HG02840 (cell line): Measurements from ENCODE around the gene RPL26.

Source experiments
- ATAC-seq: cut with Tn5 transposase; IDR thresholded peaks from one replicate; pipeline ENCODE4 v1.9.1; 2021; ENCODE audit warnings: mild to moderate bottlenecking, moderate library complexity, moderate number of reproducible peaks; ENCODE audit not compliant: unreplicated experiment, low FRiP score

RPL26 gene

GRCh38 chr17:8383143-8383822 lies at the start of gene RPL26:
TSS of gene RPL26 (minus strand) at chr17:8383193. CDS start at chr17:8382310, 883 bp downstream.
- peak; percentile 92 for ATAC-seq

GRCh38 chr17:8430966-8431365 lies 48.0 kb upstream of the RPL26 start:
- no peak for ATAC-seq

GRCh38 chr17:8426802-8427201 lies 43.8 kb upstream of the RPL26 start:
- ATAC-seq = no peak

GRCh38 chr17:8426094-8426720 lies 43.2 kb upstream of the RPL26 start:
- ATAC-seq = no peak

GRCh38 chr17:8421571-8421970 lies 38.6 kb upstream of the RPL26 start:
- no peak for ATAC-seq

GRCh38 chr17:8420041-8420934 lies 37.3 kb upstream of the RPL26 start:
- no peak for ATAC-seq

- no peak for ATAC-seq
Observed at GRCh38 chr17:8419305-8419704, 36.3 kb upstream of the RPL26 start.

- no peak for ATAC-seq
Observed at GRCh38 chr17:8418471-8418870, 35.5 kb upstream of the RPL26 start.

- no peak for ATAC-seq
Observed at GRCh38 chr17:8417806-8418205, 34.8 kb upstream of the RPL26 start.

- no peak for ATAC-seq
Observed at GRCh38 chr17:8413938-8414337, 30.9 kb upstream of the RPL26 start.

GRCh38 chr17:8413328-8413727 lies 30.3 kb upstream of the RPL26 start:
- ATAC-seq = no peak

GRCh38 chr17:8412089-8412488 lies 29.1 kb upstream of the RPL26 start:
- ATAC-seq = no peak

- no peak for ATAC-seq
Observed at GRCh38 chr17:8410883-8411238, 27.9 kb upstream of the RPL26 start.

- ATAC-seq = no peak
Observed at GRCh38 chr17:8409966-8410882, 27.2 kb upstream of the RPL26 start.

- no peak for ATAC-seq
Observed at GRCh38 chr17:8408371-8408770, 25.4 kb upstream of the RPL26 start.

- ATAC-seq = no peak
Observed at GRCh38 chr17:8406174-8406573, 23.2 kb upstream of the RPL26 start.

GRCh38 chr17:8405499-8406016 lies 22.6 kb upstream of the RPL26 start:
- no peak for ATAC-seq

- ATAC-seq = no peak
Observed at GRCh38 chr17:8402921-8403536, 20.0 kb upstream of the RPL26 start.

- no peak for ATAC-seq
Observed at GRCh38 chr17:8401107-8401506, 18.1 kb upstream of the RPL26 start.

GRCh38 chr17:8398980-8399379 lies 16.0 kb upstream of the RPL26 start:
- ATAC-seq = no peak
